ENCODE data around the gene MYH10.

DNA sequence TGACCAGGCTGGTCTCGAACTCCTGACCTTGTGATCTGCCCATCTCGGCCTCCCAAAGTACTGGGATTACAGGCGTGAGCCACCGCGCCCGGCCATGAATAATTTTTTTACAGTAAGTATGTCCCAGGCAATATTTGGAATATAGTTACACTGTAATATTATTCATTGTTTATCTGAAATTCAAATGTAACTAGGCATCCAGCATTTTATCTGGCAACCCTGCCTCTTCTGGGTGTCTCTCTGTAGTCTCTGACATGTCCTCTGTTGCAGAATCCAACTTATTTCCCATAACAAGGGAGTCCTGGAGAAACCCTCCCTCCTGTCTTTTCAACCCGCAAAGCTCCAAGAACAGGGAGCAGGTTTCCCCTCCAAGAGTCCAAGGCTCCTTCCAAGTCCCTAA is 36.9 kb upstream of the MYH10 start:
- TF ChIP-seq, protein P1, sequence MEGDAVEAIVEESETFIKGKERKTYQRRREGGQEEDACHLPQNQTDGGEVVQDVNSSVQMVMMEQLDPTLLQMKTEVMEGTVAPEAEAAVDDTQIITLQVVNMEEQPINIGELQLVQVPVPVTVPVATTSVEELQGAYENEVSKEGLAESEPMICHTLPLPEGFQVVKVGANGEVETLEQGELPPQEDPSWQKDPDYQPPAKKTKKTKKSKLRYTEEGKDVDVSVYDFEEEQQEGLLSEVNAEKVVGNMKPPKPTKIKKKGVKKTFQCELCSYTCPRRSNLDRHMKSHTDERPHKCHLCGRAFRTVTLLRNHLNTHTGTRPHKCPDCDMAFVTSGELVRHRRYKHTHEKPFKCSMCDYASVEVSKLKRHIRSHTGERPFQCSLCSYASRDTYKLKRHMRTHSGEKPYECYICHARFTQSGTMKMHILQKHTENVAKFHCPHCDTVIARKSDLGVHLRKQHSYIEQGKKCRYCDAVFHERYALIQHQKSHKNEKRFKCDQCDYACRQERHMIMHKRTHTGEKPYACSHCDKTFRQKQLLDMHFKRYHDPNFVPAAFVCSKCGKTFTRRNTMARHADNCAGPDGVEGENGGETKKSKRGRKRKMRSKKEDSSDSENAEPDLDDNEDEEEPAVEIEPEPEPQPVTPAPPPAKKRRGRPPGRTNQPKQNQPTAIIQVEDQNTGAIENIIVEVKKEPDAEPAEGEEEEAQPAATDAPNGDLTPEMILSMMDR (conservative IDR thresholded peaks at IDR 0.05): no peak
- TF ChIP-seq EZH2 (IDR thresholded peaks at IDR 0.05; ENCODE audit: low read depth): no peak

Measured in PC-9 (cell line).